Measurements from ENCODE around the gene KAT2B. TPM values are rescaled to one million over a fixed set of nuclear protein-coding genes. Genes with fewer than 3 reads are reported as not detected.

Gene KAT2B
- total RNA-seq, 4 donors from 2014 or later, result 39.4 to 87.3 (median 61.1) TPM

- in situ Hi-C loops (cut with MboI; ENCODE audit: low sequenced_read_pairs in 4 of 4) (no loop called here), intact Hi-C loops (cut with DNase I; ENCODE audit: low total_unique reads) (no loop called here)
- TF ChIP-seq POLR2A (IDR thresholded peaks at IDR 0.05), result no peak
- H3K36me3 ChIP-seq, result peaks cover 0 to 41% of the 10 kb centered on the region in 2 donors
- ATAC-seq (no peak), DNase-seq (peak in 1 of 2 donors; percentile 3)
- H3K4me3 ChIP-seq, result no peak overlapping the region
- no peaks in the 10 kb centered on the region for H3K4me1 ChIP-seq
- no peaks in the 10 kb centered on the region for H3K9me3 ChIP-seq
- H3K27me3 ChIP-seq, result no peaks in the 10 kb centered on the region
- no peak overlapping the region for H3K27ac ChIP-seq
These were observed 85.7 kb downstream of the KAT2B start for GRCh38 chr3:20125897-20126296.

GRCh38 chr3:20128358-20128757 lies 88.1 kb downstream of the KAT2B start:
- Histone ChIP-seq H3K27ac (no peak overlapping the region), H3K27me3 (no peaks in the 10 kb centered on the region), H3K4me3 (no peak overlapping the region), H3K9me3 (no peaks in the 10 kb centered on the region), H3K4me1 (no peaks in the 10 kb centered on the region), H3K36me3 (peaks cover 0 to 25% of the 10 kb centered on the region in 2 donors)
- TF ChIP-seq POLR2A (IDR thresholded peaks at IDR 0.05), result no peak
- TF ChIP-seq, protein P1, sequence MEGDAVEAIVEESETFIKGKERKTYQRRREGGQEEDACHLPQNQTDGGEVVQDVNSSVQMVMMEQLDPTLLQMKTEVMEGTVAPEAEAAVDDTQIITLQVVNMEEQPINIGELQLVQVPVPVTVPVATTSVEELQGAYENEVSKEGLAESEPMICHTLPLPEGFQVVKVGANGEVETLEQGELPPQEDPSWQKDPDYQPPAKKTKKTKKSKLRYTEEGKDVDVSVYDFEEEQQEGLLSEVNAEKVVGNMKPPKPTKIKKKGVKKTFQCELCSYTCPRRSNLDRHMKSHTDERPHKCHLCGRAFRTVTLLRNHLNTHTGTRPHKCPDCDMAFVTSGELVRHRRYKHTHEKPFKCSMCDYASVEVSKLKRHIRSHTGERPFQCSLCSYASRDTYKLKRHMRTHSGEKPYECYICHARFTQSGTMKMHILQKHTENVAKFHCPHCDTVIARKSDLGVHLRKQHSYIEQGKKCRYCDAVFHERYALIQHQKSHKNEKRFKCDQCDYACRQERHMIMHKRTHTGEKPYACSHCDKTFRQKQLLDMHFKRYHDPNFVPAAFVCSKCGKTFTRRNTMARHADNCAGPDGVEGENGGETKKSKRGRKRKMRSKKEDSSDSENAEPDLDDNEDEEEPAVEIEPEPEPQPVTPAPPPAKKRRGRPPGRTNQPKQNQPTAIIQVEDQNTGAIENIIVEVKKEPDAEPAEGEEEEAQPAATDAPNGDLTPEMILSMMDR (IDR thresholded peaks at IDR 0.05 in 4 of 5, conservative IDR thresholded peaks at IDR 0.05 in 1 of 5), result no peak
- in situ Hi-C loops (cut with MboI; ENCODE audit: low sequenced_read_pairs in 4 of 4), result no loop called here
- ATAC-seq (no peak), DNase-seq (no peak)
- intact Hi-C loops (cut with DNase I; ENCODE audit: low total_unique reads), result no loop called here

DNA sequence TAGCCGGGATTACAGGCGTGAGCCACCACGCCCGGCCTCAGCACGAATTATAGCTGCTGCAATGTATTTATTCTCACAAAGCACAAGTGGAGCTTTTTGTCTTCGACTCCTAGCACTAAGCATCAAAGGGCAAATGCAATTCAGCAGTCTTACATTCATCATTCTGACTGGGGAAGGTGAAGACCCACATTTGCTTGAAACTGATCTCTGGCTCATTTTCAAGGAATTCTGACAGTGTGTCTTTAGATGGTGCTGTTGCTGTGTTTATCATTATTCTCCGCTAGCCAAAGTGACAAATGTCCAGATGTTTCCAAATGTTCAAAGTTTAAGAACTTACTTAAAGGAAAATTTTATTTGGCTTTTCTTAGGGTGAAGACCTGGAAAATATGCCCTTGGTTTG lies 89.9 kb downstream of the KAT2B start:
- ATAC-seq, result no peak
- TF ChIP-seq, protein P1 (IDR thresholded peaks at IDR 0.05 in 4 of 5, conservative IDR thresholded peaks at IDR 0.05 in 1 of 5), result no peak
- no peak for TF ChIP-seq POLR2A (IDR thresholded peaks at IDR 0.05)
- no peaks in the 10 kb centered on the region for H3K27me3 ChIP-seq
- no peaks in the 10 kb centered on the region for H3K4me1 ChIP-seq
- no peaks in the 10 kb centered on the region for H3K9me3 ChIP-seq
- in situ Hi-C loops (cut with MboI; ENCODE audit: low sequenced_read_pairs in 4 of 4) (no loop called here), intact Hi-C loops (cut with DNase I; ENCODE audit: low total_unique reads) (no loop called here)
- H3K27ac ChIP-seq, result no peak overlapping the region
- no peak overlapping the region for H3K4me3 ChIP-seq
- H3K36me3 ChIP-seq, result peaks cover 0 to 21% of the 10 kb centered on the region in 2 donors
- DNase-seq, result no peak

DNA sequence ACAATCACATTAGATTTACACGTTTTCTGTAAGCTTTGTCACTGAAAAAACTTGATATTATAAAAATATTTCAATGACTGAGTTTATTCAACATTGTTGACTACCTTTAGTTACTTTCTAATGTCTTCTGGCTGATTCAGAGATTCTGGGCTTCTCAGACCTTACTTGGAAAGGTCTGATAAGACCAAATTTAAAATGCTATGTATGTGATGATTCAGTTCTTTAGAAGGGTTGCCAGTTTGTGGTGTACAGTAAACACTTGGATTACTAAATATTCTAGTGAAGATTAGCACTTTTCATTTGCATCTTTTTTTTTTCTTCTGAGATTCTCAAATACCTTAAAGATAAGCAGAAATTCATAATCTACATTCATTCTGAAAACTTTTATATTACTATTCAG lies 96.0 kb downstream of the KAT2B start:
- TF ChIP-seq POLR2A (IDR thresholded peaks at IDR 0.05), result no peak
- TF ChIP-seq, protein P1 (IDR thresholded peaks at IDR 0.05 in 4 of 5, conservative IDR thresholded peaks at IDR 0.05 in 1 of 5), result no peak
- no peaks in the 10 kb centered on the region for H3K27me3 ChIP-seq
- no peaks in the 10 kb centered on the region for H3K36me3 ChIP-seq
- peaks cover under 1 to 2% of the 10 kb centered on the region in 2 donors for H3K4me1 ChIP-seq
- no peaks in the 10 kb centered on the region for H3K9me3 ChIP-seq
- in situ Hi-C loops (cut with MboI; ENCODE audit: low sequenced_read_pairs in 4 of 4), result no loop called here
- H3K27ac ChIP-seq, result no peak overlapping the region
- DNase-seq (no peak), ATAC-seq (no peak)
- no peak overlapping the region for H3K4me3 ChIP-seq
- intact Hi-C loops (cut with DNase I; ENCODE audit: low total_unique reads), result no loop called here

GRCh38 chr3:20137647-20138046 lies 97.4 kb downstream of the KAT2B start:
- DNase-seq, result no peak
- in situ Hi-C loops (cut with MboI; ENCODE audit: low sequenced_read_pairs in 4 of 4) (no loop called here), intact Hi-C loops (cut with DNase I; ENCODE audit: low total_unique reads) (no loop called here)
- Histone ChIP-seq H3K36me3 (no peaks in the 10 kb centered on the region), H3K27ac (no peak overlapping the region), H3K4me1 (peaks cover 9 to 13% of the 10 kb centered on the region in 2 donors), H3K27me3 (no peaks in the 10 kb centered on the region), H3K9me3 (no peaks in the 10 kb centered on the region), H3K4me3 (no peak overlapping the region)
- ATAC-seq, result no peak
- TF ChIP-seq, protein P1 (IDR thresholded peaks at IDR 0.05 in 4 of 5, conservative IDR thresholded peaks at IDR 0.05 in 1 of 5), result no peak
- TF ChIP-seq POLR2A (IDR thresholded peaks at IDR 0.05), result no peak
